Measurements from ENCODE around the gene BCAS3. TPM values are rescaled to one million over a fixed set of nuclear protein-coding genes. Genes with fewer than 3 reads are reported as not detected.

The BCAS3 gene
- total and polyA plus RNA-seq, 2 donors (not counting 1 experiment from before 2014, with no cell fraction given), result 13.9 to 73.4 TPM

DNA sequence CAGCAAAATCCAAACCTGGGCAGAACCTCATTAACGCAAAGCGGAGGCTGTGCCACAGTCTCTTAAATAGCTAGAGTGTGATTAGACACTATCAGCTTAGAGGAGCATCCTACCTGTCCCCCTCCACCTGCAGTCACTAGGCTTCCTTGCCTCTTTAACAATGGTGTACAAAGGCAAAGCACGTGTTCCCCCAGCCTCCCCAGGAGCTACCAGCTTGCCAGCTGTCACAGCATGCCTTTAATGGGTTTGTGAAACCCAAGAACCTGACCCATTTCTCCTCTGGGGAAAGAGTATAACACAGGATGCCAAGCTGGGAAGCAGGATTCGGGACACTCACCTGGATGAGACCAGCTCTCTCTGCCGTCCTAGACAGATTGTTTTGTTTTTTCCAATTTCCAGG, 684.7 kb downstream of the BCAS3 start:
- intact Hi-C loops (cut with micrococcal nuclease), result no loop called here
- H2AFZ ChIP-seq (ENCODE audit: insufficient read depth, low read depth, low read length, poor library complexity, severe bottlenecking), result no peak overlapping the region
- H3K9me3 Mint-ChIP-seq (ENCODE audit: insufficient read depth), result no peaks in the 10 kb centered on the region
- no peaks in the 10 kb centered on the region for H3K36me3 ChIP-seq (replicated peaks in 1 of 2; ENCODE audit: control extremely low read depth in 1 of 2, control insufficient read depth in 1 of 2, extremely low read depth in 1 of 2, insufficient read depth in 2 of 2, low read length in 1 of 2)
- no peak overlapping the region for H3K27ac ChIP-seq (ENCODE audit: low read length in 2 of 2)
- ATAC-seq (ENCODE audit: low read depth), result no peak
- H3K27me3 Mint-ChIP-seq, result no peaks in the 10 kb centered on the region
- ChIA-PET POLR2A (no interaction called here), CTCF (no interaction called here)
- no peak overlapping the region for H3K9ac ChIP-seq (ENCODE audit: low read length)
- 100% methylated on average over 1 of the region's 5 CpGs for WGBS (ENCODE audit: insufficient coverage)
- H4K20me1 ChIP-seq (ENCODE audit: control insufficient read depth, insufficient read depth, low read length, poor library complexity, severe bottlenecking), result no peaks in the 10 kb centered on the region
- no peak for DNase-seq
- no peak overlapping the region for H3K4me2 ChIP-seq (replicated peaks; ENCODE audit: low read depth, low read length, poor library complexity, severe bottlenecking)
- H3K4me3 Mint-ChIP-seq, result no peak overlapping the region
- H3K79me2 ChIP-seq (ENCODE audit: control insufficient read depth, insufficient read depth, low read length), result no peaks in the 10 kb centered on the region
- no peak for TF ChIP-seq EZH2 (IDR thresholded peaks at IDR 0.05; ENCODE audit: borderline replicate concordance, insufficient read depth, low read depth, low read length, poor library complexity, severe bottlenecking)
- TF ChIP-seq, protein P1, sequence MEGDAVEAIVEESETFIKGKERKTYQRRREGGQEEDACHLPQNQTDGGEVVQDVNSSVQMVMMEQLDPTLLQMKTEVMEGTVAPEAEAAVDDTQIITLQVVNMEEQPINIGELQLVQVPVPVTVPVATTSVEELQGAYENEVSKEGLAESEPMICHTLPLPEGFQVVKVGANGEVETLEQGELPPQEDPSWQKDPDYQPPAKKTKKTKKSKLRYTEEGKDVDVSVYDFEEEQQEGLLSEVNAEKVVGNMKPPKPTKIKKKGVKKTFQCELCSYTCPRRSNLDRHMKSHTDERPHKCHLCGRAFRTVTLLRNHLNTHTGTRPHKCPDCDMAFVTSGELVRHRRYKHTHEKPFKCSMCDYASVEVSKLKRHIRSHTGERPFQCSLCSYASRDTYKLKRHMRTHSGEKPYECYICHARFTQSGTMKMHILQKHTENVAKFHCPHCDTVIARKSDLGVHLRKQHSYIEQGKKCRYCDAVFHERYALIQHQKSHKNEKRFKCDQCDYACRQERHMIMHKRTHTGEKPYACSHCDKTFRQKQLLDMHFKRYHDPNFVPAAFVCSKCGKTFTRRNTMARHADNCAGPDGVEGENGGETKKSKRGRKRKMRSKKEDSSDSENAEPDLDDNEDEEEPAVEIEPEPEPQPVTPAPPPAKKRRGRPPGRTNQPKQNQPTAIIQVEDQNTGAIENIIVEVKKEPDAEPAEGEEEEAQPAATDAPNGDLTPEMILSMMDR (IDR thresholded peaks at IDR 0.05), result no peak
- H3K4me1 Mint-ChIP-seq, result no peaks in the 10 kb centered on the region
- no peak overlapping the region for H3K27ac Mint-ChIP-seq
- no peaks in the 10 kb centered on the region for H3K9me3 ChIP-seq (ENCODE audit: control extremely low read depth in 1 of 3, control insufficient read depth in 2 of 3, insufficient read depth in 1 of 3, low read length in 2 of 3)
- H3K4me3 ChIP-seq (ENCODE audit: control extremely low read depth in 1 of 5, extremely low read depth in 1 of 5, insufficient read depth in 1 of 5, low read depth in 2 of 5, low read length in 4 of 5), result no peak overlapping the region
- no peaks in the 10 kb centered on the region for H3K4me1 ChIP-seq (ENCODE audit: control insufficient read depth in 2 of 2, insufficient read depth in 2 of 2, low read length in 2 of 2)
- H3K27me3 ChIP-seq (replicated peaks in 1 of 4; ENCODE audit: control extremely low read depth in 1 of 4, control insufficient read depth in 3 of 4, insufficient read depth in 4 of 4, low read length in 3 of 4), result no peaks in the 10 kb centered on the region

DNA sequence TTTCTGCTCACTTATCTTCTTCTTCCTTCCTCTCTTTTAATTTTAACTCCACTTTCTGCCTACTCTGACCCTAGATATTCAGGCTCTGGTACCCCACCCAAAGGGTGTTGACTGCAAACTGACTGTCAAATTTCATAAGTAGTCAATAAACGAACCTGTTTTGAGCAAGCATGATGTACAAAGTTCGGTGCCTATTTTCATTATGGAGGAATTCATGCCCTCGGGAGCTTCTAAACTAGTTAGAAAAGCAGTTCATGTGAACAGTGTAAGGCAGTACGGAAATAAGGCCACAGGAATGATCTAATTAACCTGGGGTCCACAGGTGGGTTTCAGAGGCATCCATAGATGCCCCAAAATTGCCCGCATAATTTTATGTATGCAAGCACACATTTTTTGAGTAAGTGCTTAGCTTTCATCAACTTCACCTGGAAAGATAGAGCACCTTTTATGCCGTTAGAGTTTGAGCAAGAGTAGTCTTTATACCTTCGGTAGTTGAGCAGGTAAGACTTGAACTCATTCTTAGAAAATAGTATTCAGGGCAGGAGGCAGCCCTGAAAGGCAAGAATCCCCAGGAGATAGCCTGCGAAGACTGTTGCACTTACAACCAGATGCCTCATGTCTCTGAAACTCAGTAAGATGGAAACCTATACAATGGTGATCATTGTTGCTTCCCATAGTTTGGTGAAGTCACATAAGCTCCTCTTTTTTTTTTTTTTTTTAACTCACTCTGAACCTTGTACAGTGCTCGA, 685.4 kb downstream of the BCAS3 start:
- no peaks in the 10 kb centered on the region for H3K27me3 Mint-ChIP-seq
- TF ChIP-seq, protein P1 (IDR thresholded peaks at IDR 0.05), result no peak
- TF ChIP-seq EZH2 (IDR thresholded peaks at IDR 0.05; ENCODE audit: borderline replicate concordance, insufficient read depth, low read depth, low read length, poor library complexity, severe bottlenecking), result no peak
- H3K27ac Mint-ChIP-seq, result no peak overlapping the region
- Histone ChIP-seq H3K4me3 (ENCODE audit: control extremely low read depth in 1 of 5, extremely low read depth in 1 of 5, insufficient read depth in 1 of 5, low read depth in 2 of 5, low read length in 4 of 5) (no peak overlapping the region), H3K9me3 (ENCODE audit: control extremely low read depth in 1 of 3, control insufficient read depth in 2 of 3, insufficient read depth in 1 of 3, low read length in 2 of 3) (no peaks in the 10 kb centered on the region), H3K9ac (ENCODE audit: low read length) (no peak overlapping the region), H3K4me2 (replicated peaks; ENCODE audit: low read depth, low read length, poor library complexity, severe bottlenecking) (no peak overlapping the region), H3K27ac (ENCODE audit: low read length in 2 of 2) (no peak overlapping the region), H3K27me3 (replicated peaks in 1 of 4; ENCODE audit: control extremely low read depth in 1 of 4, control insufficient read depth in 3 of 4, insufficient read depth in 4 of 4, low read length in 3 of 4) (no peaks in the 10 kb centered on the region), H3K79me2 (ENCODE audit: control insufficient read depth, insufficient read depth, low read length) (no peaks in the 10 kb centered on the region), H3K36me3 (replicated peaks in 1 of 2; ENCODE audit: control extremely low read depth in 1 of 2, control insufficient read depth in 1 of 2, extremely low read depth in 1 of 2, insufficient read depth in 2 of 2, low read length in 1 of 2) (no peaks in the 10 kb centered on the region), H3K4me1 (ENCODE audit: control insufficient read depth in 2 of 2, insufficient read depth in 2 of 2, low read length in 2 of 2) (no peaks in the 10 kb centered on the region), H2AFZ (ENCODE audit: insufficient read depth, low read depth, low read length, poor library complexity, severe bottlenecking) (no peak overlapping the region), H4K20me1 (ENCODE audit: control insufficient read depth, insufficient read depth, low read length, poor library complexity, severe bottlenecking) (no peaks in the 10 kb centered on the region)
- POLR2A ChIA-PET, result no interaction called here
- DNase-seq (no peak), ATAC-seq (ENCODE audit: low read depth) (no peak)
- no peaks in the 10 kb centered on the region for H3K9me3 Mint-ChIP-seq (ENCODE audit: insufficient read depth)
- H3K4me1 Mint-ChIP-seq, result no peaks in the 10 kb centered on the region
- 86% methylated on average over 5 of the region's 9 CpGs for WGBS (ENCODE audit: insufficient coverage)
- CTCF ChIA-PET, result interaction anchor here (0.6 kb wide), 1 partner anchor 344 kb away, joined by 3 read pairs; no protein-coding TSS in a partner anchor
- intact Hi-C loops (cut with micrococcal nuclease), result no loop called here
- H3K4me3 Mint-ChIP-seq, result no peak overlapping the region
